ENCODE results near the gene ST6GALNAC1. TPM values are rescaled to one million over a fixed set of nuclear protein-coding genes. Genes with fewer than 3 reads are reported as not detected.

Gene ST6GALNAC1
- total and polyA plus RNA-seq, 8 donors: 2.1 to 46.0 (median 3.4) TPM

DNA sequence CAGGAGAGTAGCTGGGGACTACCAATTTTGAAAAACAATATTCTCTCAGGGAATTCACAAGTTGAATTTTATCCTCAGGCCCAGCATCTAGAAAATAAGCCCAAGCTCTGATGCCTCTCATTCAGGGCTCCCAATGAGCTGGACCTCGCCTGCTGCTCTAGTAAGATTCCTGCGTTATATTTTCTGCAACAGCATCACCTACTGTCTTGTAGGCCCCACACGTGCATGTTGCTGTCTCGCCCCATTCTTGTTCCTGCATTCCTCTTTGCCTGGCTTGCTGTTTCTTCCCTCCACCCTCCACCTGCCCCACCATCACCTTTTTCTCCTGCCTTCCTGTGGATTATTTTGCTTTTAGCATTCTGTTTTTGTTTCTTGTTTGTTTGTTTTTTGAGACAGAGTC lies 49.6 kb downstream of the ST6GALNAC1 start:
- TF ChIP-seq, protein P1, sequence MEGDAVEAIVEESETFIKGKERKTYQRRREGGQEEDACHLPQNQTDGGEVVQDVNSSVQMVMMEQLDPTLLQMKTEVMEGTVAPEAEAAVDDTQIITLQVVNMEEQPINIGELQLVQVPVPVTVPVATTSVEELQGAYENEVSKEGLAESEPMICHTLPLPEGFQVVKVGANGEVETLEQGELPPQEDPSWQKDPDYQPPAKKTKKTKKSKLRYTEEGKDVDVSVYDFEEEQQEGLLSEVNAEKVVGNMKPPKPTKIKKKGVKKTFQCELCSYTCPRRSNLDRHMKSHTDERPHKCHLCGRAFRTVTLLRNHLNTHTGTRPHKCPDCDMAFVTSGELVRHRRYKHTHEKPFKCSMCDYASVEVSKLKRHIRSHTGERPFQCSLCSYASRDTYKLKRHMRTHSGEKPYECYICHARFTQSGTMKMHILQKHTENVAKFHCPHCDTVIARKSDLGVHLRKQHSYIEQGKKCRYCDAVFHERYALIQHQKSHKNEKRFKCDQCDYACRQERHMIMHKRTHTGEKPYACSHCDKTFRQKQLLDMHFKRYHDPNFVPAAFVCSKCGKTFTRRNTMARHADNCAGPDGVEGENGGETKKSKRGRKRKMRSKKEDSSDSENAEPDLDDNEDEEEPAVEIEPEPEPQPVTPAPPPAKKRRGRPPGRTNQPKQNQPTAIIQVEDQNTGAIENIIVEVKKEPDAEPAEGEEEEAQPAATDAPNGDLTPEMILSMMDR (IDR thresholded peaks at IDR 0.05): no peak
- Histone ChIP-seq H3K27ac (no peak overlapping the region), H3K27me3 (no peaks in the 10 kb centered on the region), H3K4me3 (no peak overlapping the region), H3K36me3 (no peaks in the 10 kb centered on the region), H3K9me3 (no peaks in the 10 kb centered on the region), H3K4me1 (peaks cover 0 to 20% of the 10 kb centered on the region in 2 donors)
- intact Hi-C loops (cut with DNase I): no loop called here
- no peak for ATAC-seq
- no peak for DNase-seq

DNA sequence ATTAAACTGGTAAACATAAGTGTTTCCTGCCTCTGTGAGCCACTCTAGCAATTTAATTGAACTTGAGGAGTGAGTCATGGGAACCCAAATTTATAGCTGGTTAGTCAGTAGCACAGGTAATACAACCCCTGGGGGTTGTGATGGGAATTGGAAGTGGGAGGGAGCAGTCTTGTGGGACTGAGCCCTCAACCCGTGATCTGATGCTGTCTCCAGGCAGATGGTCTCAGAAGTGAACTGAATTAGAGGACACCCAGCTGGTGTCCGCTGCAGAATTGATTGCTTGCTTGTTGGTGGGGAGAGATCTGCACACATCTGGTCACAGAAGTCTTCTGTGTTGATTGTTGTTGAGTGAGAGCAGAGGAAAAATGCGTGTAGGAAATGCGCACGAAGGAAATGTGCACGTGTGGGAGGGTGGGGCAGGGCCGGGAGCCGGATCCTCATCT lies 50.2 kb downstream of the ST6GALNAC1 start:
- intact Hi-C loops (cut with DNase I): no loop called here
- Histone ChIP-seq H3K27me3 (no peaks in the 10 kb centered on the region), H3K36me3 (no peaks in the 10 kb centered on the region), H3K4me3 (no peak overlapping the region), H3K4me1 (peaks cover 0 to 14% of the 10 kb centered on the region in 2 donors), H3K9me3 (no peaks in the 10 kb centered on the region), H3K27ac (no peak overlapping the region)
- DNase-seq (no peak), ATAC-seq (no peak)
- TF ChIP-seq, protein P1 (IDR thresholded peaks at IDR 0.05): no peak

DNA sequence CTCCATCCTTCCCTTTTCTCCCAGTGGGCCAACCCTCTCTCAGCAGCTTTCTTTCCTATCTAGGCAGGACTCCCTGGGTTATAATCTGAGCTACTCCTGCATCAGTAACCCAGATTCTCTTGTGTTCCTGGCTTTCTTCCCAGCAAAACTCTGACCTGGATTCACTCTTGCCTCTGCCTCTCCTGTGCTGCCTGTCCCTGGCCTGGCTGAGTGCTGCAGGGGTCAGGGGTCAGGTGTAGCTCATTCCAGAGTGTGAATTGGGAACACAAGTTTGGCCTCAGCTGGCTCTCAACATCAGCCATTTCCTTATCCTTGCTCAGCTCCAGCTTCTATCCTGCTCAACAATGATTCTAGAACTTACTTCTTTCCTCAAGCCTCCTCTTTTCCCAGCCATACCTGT lies 55.4 kb downstream of the ST6GALNAC1 start:
- peaks cover 6 to 42% of the 10 kb centered on the region in 2 donors for H3K27me3 ChIP-seq
- intact Hi-C loops (cut with DNase I): no loop called here
- H3K4me1 ChIP-seq: peaks cover 3 to 30% of the 10 kb centered on the region in 2 donors
- ATAC-seq (no peak), DNase-seq (no peak)
- TF ChIP-seq, protein P1 (IDR thresholded peaks at IDR 0.05): no peak
- H3K27ac ChIP-seq: no peak overlapping the region
- no peaks in the 10 kb centered on the region for H3K9me3 ChIP-seq
- H3K4me3 ChIP-seq: no peak overlapping the region
- no peaks in the 10 kb centered on the region for H3K36me3 ChIP-seq

DNA sequence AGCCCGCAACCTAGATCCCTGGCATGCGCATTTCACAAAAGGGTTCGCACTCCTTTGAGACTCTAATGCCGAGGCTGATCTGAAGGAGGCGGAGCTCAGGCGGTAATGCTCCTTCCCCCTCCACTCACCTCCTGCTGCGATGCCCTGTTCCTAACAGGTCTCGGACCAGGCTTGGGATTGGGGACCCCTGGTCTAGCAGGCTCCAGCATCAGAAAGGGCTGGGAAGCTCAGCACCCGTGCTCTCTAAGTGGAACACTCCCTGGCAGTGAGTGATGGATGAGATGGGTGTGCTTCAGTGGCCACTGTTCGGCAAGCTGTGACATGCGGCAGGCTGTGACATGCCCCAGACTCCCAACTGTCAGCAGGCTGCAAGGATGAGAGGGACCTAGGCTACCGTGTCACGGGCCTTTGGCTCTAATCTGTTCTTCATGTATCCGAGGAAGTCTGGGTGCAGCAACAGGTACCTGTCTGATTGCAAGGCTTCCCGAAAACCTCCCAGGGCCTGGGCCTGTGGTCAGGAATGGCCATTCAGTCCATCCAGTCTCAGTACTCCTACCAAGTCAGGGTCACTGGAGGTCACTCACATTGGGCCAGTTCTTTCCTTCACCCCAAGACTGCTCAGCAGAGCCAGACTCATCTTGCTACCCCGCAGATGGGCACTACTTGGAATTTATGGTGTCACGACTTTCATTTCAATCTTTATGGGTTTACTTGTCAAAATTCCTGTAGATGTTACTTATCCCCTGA lies 56.6 kb downstream of the ST6GALNAC1 start:
- intact Hi-C loops (cut with DNase I): no loop called here
- no peaks in the 10 kb centered on the region for H3K36me3 ChIP-seq
- TF ChIP-seq, protein P1 (IDR thresholded peaks at IDR 0.05): no peak
- H3K4me1 ChIP-seq: peaks cover 3 to 30% of the 10 kb centered on the region in 2 donors
- peaks cover 6 to 42% of the 10 kb centered on the region in 2 donors for H3K27me3 ChIP-seq
- no peak for DNase-seq
- no peak overlapping the region for H3K4me3 ChIP-seq
- H3K9me3 ChIP-seq: no peaks in the 10 kb centered on the region
- no peak overlapping the region for H3K27ac ChIP-seq
- no peak for ATAC-seq

DNA sequence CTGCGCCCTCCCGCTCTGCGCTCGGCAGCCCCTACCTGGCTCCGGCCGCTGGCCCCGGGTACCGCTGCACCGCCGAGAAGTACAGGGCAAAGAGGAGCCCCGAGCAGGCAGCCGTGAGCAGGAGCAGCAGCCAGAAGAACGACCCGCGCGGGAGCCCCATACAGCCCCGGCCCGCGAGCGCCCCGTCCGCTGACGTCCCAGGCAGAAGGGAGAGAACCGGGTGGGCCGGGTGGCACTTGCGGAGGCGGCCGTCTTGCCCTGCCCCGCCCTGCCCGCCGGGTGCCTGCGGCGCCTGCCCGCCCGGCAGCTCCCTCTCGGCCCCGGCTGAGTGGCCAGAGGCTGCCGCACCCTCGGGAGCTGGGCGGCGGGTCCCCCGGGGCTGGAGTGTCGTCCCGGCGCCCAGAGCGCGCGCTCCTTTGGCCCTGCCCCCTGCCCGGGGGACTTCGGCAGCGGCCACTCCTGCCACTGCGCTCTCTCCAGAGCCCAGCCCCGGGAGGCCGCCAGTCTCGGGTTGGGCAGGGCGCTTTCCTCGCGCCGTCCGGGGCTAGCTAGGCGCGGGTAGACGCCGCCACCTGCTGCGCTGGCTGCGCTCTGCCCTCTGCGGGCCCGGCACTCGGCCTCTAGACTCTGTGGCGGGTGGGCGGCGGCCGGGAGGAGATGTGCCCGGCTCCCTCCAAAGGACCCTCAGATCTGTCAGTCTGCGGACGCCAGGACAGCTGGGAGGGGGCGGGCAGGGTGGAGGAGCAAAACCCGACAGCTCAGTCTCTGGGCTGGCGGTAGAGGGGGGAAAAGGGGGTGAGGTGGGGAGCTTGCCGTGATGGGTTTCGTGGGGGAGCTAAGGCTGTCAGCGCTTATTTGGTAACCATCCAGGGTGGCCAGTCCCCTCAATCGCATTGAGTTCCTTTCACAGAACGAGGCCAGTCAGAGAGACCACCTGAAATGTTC lies 57.6 kb downstream of the ST6GALNAC1 start, which contains the start of gene ST6GALNAC2:
ST6GALNAC2 (minus strand) TSS at position 212 of the 945 bp plus-strand sequence; CDS start at position 160, 52 bp downstream.
- Histone ChIP-seq H3K9me3 (no peaks in the 10 kb centered on the region), H3K27ac (peak within 1 kb of the TSS; percentile 75 to 82), H3K4me3 (peak within 1 kb of the TSS; percentile 55 to 74), H3K36me3 (no peaks in the 10 kb centered on the region), H3K4me1 (peaks cover 3 to 30% of the 10 kb centered on the region in 2 donors), H3K27me3 (peaks cover 6 to 42% of the 10 kb centered on the region in 2 donors)
- DNase-seq: peak; percentile 31 to 96 (median 80)
- TF ChIP-seq, protein P1 (IDR thresholded peaks at IDR 0.05): peak; percentile 13 to 21
- peak; percentile 92 for ATAC-seq
- intact Hi-C loops (cut with DNase I): no loop called here
